ENCODE data around the gene ACADS.

ACADS gene, protein sequence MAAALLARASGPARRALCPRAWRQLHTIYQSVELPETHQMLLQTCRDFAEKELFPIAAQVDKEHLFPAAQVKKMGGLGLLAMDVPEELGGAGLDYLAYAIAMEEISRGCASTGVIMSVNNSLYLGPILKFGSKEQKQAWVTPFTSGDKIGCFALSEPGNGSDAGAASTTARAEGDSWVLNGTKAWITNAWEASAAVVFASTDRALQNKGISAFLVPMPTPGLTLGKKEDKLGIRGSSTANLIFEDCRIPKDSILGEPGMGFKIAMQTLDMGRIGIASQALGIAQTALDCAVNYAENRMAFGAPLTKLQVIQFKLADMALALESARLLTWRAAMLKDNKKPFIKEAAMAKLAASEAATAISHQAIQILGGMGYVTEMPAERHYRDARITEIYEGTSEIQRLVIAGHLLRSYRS

DNA sequence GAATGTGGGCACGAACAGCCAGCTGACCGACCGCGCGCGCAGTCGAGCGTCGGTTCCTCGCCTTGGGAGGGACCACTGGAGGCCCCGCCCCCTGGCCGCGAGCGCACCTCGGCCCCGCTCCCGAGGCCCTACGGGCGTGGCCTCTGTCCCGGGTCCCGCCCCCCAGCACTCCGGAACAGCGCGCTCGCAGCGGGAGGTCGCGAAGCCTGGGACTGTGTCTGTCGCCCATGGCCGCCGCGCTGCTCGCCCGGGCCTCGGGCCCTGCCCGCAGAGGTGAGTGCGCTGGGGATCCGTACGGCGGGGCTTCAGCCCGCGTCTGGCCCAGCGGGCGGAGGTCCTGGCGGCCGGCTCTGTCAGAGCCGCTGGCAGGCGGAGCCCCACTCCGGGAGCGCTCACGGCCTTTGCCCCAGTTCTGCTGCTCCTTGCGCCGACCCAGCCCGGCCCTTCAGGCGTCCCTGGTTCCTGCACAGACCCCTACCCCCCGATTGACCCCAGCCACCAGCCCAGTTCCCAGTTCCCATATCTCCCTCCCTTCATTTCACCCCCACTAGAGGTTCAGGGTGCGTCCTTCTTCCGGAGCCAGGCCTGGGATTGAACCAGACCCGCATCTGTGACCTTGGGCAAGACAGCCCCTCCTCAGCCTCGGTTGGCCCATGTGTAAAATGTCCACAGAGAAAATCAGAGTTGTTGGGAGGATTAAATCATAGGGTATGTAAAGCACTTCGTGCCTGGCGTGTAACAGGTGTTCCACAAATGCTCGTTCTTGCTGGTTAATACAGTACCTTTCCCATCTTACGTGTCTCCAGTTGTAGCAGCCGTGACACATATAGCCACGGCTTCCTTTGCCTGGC, at the start of gene ACADS:
ACADS (plus strand) TSS at position 168 of the 851 bp plus-strand sequence; CDS start at position 228, 60 bp downstream.
- peak; percentile 74 for DNase-seq (ENCODE audit: low read depth, low spot score)

DNA sequence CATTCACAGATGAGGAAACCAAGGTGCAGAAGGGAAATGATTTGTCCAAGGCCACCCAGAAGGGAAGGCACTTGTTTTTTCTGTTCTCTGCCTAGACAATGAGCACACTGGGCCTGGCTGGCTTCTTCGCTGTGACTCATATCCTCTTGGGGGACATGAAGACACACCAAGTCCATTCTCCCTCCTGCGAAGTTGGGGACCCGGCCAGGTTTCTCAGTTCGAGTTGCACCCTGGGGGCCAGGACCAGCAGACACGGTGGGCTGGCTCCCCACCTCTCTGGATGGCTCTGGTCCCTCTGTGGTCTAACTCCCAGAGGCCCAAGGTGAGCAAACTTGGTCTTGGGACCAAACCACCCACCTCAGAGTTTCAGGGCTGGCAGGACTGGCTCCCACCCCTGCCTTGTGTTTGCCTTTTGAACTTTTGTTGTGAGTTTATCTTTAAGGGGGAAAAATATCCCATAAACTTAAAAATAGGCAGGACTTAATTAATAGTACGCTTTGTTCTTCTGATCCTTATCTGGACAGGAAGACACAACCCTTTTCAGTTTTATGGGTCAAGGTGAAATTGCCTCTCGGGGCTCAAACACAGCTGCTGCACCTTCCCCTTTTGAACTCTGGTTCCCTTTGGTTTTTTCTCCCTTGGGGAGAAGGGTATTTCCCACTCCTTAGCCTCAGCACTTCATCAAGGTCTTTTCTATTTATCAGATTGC, 47.7 kb upstream of the ACADS start:
- no peak for DNase-seq (ENCODE audit: low read depth, low spot score)

DNA sequence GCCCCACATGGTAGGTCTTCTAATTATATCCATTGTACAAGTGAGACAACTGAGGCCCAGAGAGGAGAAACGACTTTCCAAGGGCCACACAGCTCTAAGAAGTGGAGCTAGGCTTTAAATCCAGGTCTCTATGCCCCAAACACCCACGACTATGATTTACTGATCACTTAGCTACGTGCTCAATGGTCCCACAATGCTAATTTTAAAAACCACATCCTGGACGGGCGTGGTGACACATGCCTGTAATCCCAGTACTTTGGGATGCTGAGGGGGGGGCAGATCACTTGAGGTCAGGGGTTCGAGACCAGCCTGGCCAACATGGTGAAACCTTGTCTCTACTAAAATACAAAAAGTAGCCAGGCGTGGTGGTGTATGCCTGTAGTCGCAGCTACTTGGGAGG, 47.1 kb upstream of the ACADS start:
- DNase-seq (ENCODE audit: low read depth, low spot score), result no peak

DNA sequence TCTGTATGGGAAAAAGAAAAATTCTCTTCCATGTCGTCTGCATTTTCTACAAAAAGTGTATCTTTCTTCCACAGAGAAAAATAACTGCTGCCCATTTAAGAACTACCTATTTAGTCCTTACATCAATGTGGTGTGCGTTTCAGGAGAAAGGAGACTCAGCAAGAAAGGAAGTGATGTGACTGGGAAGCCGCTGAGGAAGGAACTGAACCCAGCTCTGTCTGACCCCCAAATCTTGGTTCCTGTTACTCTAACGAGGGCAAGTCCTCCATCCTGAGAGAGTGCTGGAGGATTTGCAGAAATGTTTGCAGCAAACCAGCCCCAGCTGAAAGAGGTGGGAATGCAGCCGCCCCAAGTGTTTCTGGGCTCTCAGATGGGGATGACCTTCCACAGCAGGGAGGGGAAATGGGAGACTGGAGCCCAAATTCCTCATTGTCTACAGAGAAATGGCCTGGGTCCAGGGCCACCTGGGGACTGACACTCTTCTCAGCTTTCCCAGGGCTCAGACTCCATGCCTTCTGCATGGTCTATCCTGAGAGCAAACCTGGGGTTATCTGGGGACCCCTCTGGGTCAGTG, 45.4 kb upstream of the ACADS start:
- no peak for DNase-seq (ENCODE audit: low read depth, low spot score)

DNA sequence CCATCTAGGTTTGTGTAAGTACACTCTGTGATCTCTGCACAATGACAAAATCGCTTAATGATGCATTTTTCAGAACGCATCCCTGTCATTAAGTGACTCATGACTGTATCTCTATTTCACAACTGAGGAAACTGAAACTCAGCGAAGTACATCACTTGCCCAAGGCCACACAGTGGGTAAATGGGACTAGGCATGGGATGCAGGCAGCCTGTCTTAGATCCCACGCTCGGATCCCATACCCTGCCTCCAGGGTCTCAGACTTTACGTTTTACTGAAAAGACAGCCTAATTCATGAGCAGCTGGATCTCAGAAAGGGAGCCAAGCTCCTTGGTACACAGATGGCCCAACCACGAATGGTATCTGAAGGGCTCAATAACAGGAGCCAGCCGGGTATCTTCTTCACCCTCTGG, 41.1 kb upstream of the ACADS start:
- DNase-seq (ENCODE audit: low read depth, low spot score), result no peak

DNA sequence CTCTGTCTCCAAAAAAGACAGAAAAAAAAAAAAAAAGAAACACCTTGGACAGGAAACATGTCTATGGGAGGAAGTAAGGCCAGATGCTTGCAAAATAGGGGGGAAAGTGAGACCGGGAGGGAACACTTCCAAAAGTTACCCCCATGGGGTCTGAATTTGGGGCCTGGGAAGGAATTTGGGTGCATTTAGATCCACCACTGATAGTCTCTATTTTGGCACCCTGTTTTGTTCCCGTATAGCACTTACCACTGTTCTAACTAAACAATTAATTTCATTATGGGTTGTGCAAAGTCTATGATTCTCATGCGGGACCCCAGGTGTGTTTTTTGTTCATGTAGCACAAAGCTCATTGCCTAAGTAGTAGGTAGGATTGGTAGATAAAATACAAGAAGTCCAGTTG, 40.1 kb upstream of the ACADS start:
- DNase-seq (ENCODE audit: low read depth, low spot score), result no peak

DNA sequence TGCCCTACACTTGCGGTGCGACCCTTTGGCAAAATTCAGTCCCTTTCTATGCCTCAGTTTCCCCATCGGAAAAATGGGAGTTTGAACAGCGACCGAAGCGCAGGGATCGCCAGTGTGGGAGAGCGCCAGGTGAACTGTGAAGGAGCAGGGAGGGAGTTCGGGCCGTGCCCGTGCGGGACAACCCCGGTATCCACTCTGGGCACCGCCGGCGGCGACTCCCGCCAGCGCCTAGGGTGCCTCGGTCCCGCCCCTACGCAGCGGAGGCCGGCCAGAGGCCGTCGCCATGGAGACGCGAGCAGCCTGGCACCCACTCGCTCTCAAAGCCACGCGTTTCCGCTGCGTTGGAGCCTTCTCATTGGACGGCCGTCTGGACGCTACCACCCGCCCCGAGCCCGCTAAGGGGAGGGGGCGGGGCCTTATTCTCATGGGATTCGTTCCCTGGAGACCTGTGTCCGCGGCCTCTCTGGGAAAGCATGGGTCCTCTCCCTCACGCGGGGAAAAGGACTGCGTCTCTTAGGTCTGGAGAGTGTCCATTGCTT, 39.4 kb upstream of the ACADS start:
- DNase-seq (ENCODE audit: low read depth, low spot score), result peak; percentile 93

DNA sequence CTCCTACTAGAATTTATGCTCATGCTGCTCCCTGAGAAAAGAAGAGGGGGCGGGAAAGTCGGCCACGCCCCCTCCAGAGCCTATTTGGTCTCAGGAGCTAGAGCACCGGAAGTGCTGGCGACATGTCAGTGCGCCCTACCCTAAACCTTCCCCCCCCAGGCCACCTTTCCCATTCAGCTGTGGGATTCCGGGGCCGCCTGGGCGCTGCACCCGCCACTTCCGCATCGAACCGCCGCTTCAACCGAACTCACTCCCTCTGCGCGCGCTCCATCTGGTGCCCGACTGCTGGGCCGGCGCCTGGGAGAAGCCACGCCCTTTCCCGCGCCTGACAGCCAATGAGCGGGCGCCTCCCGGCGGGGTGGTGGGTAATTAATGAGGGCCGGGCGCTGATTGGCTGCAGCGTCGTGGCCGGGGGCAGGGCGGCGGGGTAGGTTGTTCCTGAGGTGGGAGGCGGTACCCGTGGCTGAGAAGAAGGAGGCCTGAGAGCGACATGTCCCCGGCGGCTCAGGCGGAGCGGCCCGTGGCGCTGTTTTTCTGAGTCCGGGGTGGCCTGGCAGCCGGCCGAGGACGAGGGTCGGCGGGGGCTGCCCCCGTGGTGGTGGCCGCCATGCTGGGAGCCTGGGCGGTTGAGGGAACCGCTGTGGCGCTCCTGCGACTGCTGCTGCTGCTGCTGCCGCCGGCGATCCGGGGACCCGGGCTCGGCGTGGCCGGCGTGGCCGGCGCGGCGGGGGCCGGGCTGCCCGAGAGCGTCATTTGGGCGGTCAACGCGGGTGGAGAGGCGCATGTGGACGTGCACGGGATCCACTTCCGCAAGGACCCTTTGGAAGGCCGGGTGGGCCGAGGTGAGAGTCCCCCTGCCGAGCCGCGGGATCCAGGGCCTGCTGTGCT, 38.7 kb upstream of the ACADS start, which contains the start of gene MLEC:
MLEC (plus strand) TSS at position 460 of the 888 bp plus-strand sequence; CDS start at position 608, 148 bp downstream.
- peak; percentile 98 for DNase-seq (ENCODE audit: low read depth, low spot score)

DNA sequence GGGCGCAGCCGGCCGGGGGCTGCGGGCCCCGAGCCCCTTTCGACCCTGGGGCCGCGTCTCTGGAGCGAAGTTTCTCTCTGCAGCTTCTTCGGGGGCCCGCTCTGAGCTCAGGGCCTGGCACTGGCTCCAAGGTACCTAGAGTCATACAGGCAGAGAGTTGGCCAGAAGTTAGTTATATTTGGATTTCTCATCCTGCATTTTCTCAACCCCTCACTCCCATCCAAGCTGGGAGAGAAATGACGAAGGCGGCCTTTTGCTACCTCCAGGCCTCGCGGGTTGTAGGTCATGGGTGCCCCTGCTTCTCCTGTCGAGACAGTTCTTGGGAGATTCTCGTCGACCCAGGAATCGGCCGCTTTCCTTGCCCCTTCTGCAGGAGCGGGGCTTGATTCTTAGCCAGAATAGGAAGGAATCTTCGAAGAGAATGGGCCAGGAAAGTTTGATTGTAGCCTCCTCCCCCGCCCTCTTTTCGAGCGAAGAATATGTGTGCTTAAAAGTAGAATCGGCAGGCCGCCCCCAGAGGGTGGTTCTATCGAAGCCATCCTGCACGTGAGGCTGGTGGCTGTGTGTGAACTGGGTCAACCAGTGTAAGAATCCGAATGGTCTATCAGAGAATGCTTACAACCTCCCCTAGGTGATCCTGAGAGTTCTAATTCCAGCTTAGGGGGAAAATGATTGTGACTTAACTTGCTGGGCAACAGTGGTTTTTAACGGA, 37.9 kb upstream of the ACADS start:
- DNase-seq (ENCODE audit: low read depth, low spot score), result no peak

DNA sequence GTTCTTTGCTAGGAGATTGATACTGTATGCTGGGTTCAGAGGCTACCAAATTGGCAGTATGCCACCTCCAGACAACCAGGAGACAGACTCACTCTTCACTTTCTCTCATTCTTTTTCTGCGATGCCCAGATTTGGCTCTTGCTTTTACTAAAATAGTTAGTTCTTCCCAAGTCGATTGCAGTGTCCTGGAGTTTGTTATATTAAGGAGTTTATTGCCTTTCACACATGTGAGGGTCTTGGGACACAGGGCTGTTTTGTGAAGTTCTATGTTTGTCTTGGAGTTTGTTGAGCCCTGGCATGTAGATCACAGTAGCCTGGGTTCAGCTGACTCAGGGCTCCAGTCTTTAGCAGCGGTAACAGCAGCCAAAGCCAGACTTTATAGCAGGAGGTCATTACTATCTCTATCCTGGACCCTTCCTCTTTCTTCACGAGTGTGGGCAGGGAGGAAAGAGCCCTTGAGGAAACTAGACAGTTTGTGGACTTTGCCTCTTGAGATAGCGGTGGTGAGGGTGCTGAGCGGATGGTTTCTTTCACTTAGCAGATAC, 37.0 kb upstream of the ACADS start:
- no peak for DNase-seq (ENCODE audit: low read depth, low spot score)

DNA sequence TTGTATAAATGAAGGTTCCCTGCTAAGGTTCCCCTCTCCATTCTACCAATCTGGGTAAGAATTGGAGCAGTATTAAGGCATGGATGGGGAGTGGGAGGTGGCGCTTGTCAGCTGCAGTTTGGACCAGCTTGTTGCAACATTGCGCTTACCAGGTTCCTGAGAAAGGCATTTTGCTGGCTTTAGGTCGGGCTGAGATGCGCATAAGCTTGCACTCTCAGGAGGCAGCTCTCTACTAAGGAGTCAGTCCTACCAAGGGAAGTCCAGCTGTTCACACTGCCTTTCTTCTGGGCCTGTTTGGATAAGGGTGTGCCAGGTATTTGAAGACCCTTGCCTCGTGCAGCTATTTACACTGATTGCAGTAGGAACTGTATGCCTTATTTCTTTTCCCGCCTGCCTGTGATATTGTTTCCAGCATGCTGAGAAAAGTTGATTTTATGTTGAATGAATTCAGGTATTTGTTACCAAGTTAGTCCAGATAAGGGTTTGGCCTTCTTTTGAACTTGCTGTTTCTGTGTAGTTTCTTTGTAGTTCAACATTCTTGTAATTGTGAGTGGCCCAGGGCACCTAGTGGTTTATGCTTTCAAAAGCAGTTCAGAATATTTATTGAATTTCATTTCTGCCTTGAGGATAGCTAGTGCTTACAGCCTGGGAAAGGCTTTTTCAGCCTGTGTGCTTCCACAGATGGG, 36.1 kb upstream of the ACADS start:
- DNase-seq (ENCODE audit: low read depth, low spot score), result no peak

DNA sequence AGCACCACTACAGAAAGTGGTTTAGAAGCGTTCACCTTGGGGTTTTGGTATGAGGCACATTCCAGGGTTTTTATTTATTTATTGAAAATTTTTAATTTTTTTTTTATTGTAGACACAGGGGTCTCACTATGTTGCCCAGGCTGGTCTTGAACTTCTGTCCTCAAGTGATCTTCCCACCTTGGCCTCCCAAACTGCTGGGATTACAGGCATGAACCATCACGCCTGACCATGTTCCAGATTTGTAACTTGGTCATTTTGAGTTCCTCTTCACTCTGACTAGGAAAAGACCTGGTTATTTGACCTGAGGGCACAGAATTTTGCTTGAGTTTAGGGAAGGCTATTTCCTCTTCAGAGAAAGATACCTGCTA, 35.6 kb upstream of the ACADS start:
- DNase-seq (ENCODE audit: low read depth, low spot score), result no peak

DNA sequence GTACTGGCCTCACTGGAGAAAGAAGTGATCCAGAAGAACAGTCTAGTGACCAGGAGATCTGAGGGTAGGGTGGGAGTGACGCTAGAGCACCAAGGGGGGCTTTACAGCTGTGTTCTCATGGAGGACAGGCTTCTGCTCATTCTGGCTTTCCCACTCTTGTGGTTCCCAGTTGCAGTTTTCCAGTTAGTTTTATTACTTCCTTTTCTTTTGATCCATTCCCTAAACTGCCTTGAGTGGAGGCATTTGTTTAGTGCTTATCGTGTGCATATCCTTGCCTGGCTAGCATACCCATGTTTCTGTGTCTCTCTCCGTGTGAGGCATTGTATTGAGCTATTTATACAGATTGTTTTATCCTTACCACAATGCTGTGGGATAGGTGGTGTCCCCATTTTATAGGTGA, 34.6 kb upstream of the ACADS start:
- DNase-seq (ENCODE audit: low read depth, low spot score), result no peak

DNA sequence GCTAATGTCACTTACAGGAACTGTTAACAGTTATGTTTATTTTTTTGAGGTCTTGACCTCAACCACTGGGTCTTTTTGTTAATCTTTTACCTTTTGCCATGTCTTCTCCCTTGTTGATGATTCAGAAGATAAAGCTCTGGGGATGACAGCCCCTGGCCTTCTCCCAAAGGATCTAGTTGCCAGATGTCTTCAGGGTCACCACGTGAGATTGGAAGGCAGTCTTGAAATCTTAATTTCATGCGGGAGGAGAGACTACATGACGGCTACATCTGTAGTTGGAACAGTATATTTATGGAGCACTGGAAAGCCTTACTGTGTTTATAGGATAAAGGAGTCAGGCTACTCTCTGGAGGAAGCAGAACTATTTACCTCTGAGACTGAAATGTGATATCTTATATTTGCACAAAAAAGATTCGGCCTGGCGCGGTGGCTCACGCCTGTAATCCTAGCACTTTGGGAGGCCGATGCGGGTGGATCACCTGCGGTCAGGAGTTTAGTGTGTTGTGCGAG, 33.0 kb upstream of the ACADS start:
- no peak for DNase-seq (ENCODE audit: low read depth, low spot score)

DNA sequence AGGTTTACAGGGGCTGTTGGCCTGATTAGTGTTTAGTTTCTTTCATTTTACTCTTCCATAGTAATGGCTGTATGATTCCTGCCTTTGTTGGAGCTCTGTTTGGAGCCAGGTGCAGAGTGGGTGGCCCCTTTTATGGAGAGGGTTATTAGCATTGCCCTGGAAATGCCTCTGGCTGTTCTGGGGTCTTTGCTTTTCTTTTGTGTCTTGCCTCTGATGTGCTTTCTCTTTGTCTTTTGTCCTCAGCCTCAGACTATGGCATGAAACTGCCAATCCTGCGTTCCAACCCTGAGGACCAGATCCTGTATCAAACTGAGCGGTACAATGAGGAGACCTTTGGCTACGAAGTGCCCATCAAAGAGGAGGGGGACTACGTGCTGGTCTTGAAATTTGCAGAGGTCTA, 31.8 kb upstream of the ACADS start:
- no peak for DNase-seq (ENCODE audit: low read depth, low spot score)

DNA sequence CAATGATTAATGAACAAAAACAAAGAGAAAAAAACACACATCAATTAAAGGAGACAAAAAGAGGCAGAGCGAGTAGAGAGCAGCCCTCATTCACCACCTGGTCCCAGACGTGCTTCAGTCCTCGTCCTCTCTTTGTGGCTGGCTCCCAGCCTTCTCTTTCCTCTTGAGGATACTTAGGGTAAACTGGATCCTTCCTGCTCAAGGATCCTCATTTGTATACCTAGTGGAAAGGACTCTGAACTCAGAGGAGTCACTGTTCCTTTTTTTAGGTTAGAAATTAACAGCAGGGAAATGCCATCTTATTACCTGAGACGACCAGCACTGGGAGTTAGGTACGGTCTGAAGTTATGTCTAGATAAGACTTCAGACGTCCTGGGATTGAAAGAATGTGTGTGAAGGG, 29.0 kb upstream of the ACADS start:
- no peak for DNase-seq (ENCODE audit: low read depth, low spot score)

DNA sequence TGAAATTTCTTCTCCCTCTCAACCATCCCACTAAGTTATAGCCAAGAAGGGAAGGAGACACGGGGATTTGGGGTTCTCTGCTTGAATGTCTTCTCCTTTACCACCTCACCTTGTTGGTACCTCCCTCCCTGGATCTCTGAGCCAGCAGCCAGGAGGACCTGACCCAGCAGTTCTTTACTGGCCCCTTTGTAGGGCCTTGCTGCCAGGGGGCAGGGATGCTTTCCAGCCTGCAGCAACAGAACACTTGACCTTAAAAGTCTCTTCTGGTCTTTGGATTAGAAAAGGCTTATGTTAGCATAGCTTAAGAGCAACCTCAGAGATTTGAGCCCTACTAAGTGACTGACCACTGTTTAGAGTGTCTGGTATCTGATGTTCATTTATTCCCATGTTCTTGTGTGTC, 28.3 kb upstream of the ACADS start:
- no peak for DNase-seq (ENCODE audit: low read depth, low spot score)

DNA sequence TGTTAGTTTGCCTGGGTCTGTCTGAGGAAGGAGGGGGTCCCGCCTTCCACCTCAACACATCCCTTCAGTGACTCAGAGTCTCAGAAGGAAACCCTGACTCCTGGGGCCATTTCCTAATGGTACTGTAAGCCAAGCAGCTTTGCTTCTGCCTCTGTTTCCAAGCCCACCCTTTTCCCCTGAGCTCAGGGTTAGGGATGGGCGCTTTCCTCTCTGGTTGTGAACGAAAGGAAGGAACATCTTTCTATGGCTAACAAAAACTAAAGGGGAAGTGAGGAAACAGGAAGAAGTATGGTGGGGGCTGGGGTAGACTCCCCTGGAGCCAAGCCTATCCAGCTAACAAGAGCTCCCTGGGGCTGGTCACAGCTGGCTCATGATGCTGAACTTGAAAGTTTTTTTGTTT, 27.0 kb upstream of the ACADS start:
- no peak for DNase-seq (ENCODE audit: low read depth, low spot score)

DNA sequence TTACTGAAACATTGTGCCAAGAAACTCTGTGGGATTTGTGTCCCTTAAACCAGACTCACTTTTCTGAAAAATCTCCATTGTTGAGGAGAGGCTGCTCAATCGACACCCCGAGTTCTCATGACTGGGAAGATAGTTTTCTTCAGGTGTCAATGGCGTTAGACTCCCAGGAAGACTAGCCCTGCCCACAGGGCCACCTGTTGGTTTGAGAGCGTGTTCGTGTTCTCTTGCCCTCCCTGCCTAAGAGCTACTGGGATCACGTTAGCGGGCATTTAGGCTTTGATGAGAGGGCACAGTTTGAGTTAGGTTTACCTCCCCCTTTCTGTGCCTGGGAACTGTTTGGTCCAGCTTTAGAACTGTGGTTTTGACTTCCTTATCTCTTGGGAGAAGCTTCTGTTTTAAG, 26.1 kb upstream of the ACADS start:
- DNase-seq (ENCODE audit: low read depth, low spot score), result no peak
